ENCODE results near the gene GARS1.

DNA sequence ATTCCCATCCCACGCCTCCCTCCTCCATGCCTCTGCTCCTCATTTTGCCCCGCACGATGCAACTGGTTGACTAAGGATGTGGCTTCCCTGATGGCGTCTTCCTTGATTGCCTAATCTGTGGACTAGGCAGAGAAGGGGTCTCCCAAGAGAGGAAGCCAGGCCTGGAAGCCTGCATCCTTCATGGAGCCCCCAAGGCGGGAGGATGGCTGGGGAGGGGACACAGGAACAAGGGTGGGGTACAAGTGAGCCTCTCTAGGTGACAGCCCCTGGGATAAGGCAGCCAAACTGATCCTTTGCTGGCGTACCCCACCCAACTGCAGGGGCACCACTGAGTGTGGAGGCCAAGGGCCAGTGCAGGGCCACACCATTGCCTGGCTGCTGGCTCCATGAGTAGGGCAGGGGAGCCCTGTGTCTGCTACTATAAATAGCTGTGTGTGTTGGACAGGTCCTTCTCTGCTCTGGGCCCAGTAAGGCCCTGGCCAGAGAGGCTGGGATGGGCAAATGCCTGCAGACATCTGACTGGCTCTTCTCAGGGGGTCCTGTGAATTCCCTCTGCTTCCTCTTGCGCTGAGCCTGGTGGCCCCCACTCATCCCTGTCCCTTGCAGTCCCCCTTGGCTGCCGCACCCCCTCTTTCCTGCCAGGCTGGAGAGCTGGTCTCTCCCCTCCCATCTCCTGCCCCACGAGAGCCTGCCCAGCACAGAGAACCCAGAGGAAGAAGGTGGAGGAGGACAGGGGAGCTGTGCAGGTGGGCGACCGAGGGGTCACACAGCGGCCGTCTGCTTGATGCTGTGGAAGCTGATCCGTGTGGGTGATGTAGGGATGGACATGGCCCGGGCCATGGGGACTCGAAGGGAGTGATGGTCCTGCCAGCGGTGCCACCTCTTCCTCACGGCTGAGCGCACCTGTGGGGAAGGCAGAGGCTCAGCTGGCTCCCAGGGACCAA lies 58.3 kb downstream of the GARS1 start:
- TF ChIP-seq GATA2 (IDR thresholded peaks at IDR 0.05; ENCODE audit: low read depth, low read length): no peak
- TF ChIP-seq GATA3 (IDR thresholded peaks at IDR 0.05; ENCODE audit: low read depth, low read length): no peak

Data from SH-SY5Y (cell line).